Right ventricle myocardium inferior (tissue), 1 donor: Measurements from ENCODE around the gene DNAJB6. TPM values are rescaled to one million over a fixed set of nuclear protein-coding genes. Genes with fewer than 3 reads are reported as not detected.
A peak's percentile ranks its signal among the peaks of the same experiment; 100 is the strongest.

Source experiments
- ATAC-seq: fragments of 200-7000 bp; cut with Tn5 transposase; one replicate; pipeline ENCODE4 v1.9.1; 2020; ENCODE audit warnings: mild to moderate bottlenecking, moderate library complexity
- DNase-seq: peaks from one replicate; pipeline ENCODE4 v3.0.0; 2021; ENCODE audit errors: missing footprints
- intact Hi-C: fragments of 100-400 bp; cut with DNase I; formaldehyde crosslinking; loops from one replicate; pipeline ENCODE4 v1.11.0; 2022
- total RNA-seq: library from RNA; stranded (reverse); fragmentation: NEBNext Ultra II Directional; extraction: Animal tissue kit (Norgen Biotek cat#: 25700); gene quantifications from one replicate; pipeline ENCODE4 v1.2.1, GENCODE V29; 2021
- donor health status: DM: no; HTN: yes; CAD: no; lungs with severe emphysema.

Gene DNAJB6
- total RNA-seq, 1 donor from 2014 or later: 195 TPM

DNA sequence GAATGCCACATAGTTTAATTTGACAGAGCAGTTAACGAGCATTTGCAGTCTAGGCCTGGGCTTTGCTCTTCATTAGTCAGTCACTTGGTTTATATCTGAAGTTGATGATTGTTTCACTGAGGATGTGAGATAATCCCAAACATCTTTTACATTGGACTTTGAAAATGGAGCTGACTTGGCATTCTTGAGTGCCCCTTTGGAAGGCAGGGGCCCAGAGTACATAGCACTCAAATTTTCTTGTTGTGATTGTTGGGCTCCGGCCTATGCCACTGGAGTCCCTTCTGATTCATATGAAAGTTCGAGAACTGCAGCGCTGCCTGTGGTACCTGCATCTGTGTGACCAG lies 21.9 kb downstream of the DNAJB6 start:
- ATAC-seq (no peak), DNase-seq (no peak)
- intact Hi-C loops: loop anchor here (5.0 kb wide), 1 partner anchor 39 kb away; no protein-coding TSS in a partner anchor

DNA sequence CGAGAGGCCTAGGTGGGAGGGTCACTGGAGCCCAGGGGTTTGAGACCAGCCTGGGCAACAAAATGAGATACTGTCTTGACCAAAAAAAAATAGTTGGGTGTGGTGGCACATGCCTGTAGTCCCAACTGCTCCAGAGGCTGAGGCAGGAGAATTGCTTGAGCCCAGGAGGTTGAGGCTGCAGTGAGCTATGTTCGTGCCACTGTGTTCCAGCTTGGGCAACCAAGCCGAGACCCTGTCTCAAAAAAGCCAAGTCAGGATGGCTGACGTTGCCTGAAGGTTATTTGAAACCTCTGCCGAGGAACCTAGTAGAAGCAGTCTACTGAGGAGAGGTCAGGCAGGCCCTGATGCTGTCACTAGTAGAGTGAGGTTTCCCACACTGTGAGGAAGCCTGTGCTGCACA lies 22.8 kb downstream of the DNAJB6 start:
- no peak for DNase-seq
- no peak for ATAC-seq
- intact Hi-C loops: loop anchor here (5.0 kb wide), 1 partner anchor 38 kb away; no protein-coding TSS in a partner anchor

DNA sequence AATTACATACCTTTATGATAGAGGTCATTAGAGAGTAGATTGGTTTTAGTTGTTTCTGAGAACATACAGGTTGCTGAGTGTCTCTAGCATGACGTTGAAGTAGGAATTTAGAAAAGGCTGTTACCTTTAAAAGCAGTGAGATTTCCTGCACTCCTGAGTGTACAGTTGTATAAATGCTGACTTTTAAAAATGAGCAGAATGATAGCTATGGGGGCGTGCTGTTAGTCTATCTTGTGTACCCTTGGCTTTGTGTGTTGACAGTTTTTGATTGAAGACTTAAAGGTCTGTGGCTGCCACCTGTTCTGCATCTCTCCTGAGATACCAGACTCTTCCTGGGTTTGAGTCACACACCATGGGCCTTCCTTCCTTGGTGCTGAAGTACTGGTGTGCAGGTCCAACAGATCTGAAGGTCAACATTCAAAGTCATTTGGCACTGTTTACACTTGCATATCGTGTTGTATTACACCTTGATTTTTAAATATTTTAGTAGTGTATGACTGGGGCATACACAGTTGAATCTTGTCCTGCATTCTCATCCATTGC lies 23.8 kb downstream of the DNAJB6 start:
- intact Hi-C loops: no loop called here
- DNase-seq (no peak), ATAC-seq (no peak)

DNA sequence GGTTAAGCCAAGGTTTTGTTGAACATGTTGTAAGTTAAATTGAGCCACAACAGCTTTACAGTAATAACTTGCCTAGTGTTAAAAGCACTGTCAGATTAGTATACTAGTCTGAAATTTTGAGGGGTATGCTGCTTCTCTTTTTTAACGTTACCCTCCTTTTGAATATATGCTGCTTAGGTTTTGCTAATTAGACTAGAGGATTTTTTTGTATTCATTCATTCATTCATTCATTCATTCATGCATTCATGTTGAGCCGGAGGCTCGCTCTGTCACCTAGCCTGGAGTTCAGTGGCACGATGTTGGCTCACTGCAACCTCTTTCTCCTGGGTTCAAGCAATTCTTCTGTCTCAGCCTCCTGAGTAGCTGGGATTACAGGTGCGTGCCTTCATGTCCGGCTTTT lies 24.7 kb downstream of the DNAJB6 start:
- intact Hi-C loops: no loop called here
- no peak for ATAC-seq

DNA sequence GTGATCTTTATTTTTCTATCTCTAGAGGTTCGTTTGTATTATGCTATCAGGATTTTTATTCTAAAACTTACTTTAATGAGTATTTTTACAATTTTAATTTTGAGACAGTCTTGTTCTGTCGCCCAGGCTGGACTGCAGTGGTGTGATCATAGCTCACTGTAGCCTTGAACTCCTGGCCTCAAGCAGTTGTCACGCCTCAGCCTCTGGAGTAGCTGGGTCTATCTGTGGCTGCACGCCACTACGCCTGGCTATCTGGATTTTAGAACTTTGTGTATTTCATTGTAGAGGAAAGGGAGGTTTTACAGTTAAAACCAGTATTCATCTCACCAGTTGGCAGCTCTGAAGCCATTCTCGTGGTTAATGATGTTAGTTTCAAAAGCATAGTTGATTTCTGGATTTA lies 25.9 kb downstream of the DNAJB6 start:
- intact Hi-C loops: no loop called here
- ATAC-seq (no peak), DNase-seq (no peak)

More for the DNA sequence above, 24.7 kb downstream of the DNAJB6 start:
- no peak for DNase-seq

DNA sequence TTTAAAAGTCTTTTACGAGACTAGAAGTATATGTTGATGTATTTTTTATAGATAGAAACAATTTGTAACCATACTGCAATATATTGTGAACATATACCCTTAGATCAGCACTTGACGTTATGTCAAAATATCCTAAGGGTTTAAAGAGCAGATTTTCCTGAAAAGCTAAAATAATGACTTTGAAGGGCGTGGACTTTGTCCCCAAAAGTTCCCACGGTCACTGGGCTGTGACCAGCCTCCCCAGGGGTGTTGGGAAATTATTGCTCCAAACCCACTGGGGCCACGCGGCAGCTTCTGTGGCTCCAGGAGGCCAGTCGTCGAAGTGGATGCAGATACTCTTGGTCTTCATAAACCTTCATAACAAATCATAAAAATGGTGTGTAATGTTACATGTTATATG lies 29.9 kb downstream of the DNAJB6 start:
- intact Hi-C loops: no loop called here

DNA sequence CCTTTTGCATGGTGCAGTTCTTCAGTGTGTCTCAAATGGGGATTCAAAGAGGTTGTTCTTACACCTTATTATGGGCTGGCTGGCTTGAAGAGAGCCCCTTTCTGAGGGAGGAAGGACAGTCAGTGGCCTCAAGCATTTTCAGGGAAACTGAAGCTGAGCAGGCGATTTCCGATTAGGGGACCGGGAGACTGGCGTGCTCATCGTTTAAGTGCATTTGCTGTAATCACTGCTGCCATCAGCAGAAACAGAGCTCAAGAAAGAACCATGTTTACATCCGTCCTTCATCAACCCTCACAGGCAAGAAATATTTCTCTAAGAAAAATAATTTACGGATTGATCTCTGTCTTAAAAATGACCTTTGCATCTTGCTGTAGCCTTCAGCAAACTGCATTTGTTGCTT lies 32.2 kb downstream of the DNAJB6 start:
- intact Hi-C loops: no loop called here
- ATAC-seq (no peak), DNase-seq (no peak)

More for the DNA sequence above, 29.9 kb downstream of the DNAJB6 start:
- ATAC-seq (no peak), DNase-seq (no peak)

DNA sequence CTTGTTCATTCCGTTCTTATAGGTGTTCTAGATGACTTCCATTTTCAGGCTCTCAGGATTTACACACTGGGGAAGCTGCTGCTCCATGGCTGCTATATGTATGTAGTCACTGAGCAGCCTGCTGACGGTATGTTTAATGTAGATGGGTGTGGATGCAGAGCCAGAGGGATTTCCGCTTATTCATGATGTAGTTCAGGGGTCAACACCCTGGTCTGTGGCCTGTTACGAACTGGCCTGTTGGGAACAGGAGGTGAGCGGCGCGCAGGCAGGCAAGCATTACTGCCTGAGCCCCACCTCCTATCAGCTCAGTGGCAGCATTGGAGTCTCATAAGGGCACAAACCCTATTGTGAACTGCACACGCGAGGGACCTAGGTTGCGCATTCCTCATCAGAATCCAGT lies 33.9 kb downstream of the DNAJB6 start:
- DNase-seq: no peak
- intact Hi-C loops: no loop called here
- no peak for ATAC-seq

DNA sequence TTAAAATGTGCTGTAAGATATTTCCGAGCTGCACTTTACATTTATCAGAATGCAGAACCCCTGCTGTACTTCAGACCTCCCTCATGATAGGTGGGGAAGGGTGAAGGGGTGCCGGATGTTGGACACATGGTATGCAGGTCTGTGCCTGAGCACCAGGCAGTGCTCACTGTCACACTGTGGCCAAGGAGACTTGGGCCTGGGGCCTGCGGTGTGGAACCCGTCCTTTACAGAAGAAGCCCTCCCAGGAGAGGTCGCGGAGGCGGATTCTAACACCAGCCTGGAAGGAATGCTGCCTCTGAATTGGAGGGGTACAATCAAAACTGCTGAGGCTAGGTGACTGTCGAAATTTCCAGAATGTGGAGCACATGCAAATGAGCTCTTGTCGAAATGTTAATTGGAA lies 34.5 kb downstream of the DNAJB6 start:
- ATAC-seq (no peak), DNase-seq (no peak)
- intact Hi-C loops: no loop called here

DNA sequence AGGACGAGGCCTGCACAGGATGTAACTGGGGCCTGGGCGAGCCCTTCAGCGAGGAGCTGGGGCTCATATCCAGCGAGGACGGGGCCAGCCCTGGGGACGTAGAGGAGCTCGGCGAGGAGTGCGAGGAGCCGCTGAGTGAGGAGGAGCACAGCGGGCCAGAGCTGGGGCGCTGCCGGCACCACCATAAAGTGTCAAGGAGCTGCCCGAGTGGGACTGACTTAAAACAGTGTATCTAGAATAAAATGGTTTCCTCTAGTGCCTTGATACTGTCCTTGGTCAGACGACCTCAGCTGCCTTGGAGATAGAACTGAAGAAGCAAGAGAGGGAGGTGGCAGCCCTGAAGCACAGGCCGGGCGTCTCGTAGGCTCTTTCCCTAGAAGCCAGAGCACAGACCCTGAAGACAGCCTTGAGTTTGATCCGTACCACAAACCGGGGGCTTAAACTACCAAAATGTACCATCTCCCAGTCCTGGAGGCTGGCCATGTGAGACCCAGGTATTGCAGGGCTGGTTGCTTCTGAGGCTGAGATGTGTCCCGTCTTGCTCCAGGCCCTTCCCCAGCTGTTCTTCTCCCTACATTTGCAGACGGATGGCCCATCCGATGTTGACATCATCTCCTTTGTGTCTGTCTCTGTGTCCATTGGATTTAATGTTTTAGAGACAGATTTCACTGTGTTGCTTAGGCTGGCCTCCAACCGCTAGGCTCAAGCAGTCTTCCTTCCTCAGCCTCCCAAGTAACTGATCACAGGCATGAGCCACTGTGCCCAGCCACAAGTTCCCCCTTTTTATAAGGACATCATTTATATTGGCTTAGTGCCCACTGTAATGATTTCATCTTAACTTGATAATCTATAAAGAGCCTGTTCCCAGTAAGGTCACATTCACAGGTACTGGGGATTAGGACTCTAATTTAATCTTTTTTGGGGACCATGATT lies 35.8 kb downstream of the DNAJB6 start:
- ATAC-seq (peak; percentile 15), DNase-seq (no peak)
- intact Hi-C loops: no loop called here

DNA sequence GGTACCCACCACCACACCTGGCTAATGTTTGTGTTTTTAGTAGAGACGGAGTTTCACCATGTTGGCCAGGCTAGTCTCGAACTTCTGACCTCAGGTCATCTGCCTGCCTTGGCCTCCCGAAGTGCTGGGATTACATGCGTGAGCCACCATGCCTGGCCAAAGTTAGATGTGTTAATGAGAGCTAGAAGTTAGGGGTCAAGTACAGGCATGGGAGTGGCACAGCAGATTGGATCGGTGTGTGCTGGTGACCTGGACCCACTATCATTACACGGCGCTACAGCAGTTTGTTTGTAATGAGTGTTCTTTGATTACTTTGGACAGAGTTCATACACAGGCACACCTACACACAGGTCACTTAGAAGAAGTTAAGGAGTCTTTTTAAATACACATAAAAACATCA lies 36.7 kb downstream of the DNAJB6 start:
- no peak for DNase-seq
- ATAC-seq: no peak
- intact Hi-C loops: no loop called here

DNA sequence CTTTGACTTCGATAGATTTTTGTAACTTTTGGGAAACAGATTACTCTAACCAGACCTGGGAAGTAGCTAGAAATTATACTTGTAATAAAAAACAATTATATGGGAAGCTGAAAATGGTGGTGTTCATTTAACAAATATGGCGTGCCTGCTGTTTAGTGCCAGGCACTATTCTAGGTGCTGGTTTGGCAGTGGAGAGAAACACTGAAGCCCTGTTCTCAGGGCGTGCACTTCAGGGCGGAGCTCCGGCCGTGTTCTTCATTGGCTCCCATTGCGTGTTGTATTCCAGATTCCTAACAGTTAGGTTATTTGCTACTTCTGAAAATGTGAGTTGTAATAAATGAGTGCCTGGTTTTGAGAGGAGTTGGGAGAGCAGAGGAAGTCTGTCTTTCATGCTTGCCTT lies 38.6 kb downstream of the DNAJB6 start:
- ATAC-seq (no peak), DNase-seq (no peak)
- intact Hi-C loops: no loop called here

DNA sequence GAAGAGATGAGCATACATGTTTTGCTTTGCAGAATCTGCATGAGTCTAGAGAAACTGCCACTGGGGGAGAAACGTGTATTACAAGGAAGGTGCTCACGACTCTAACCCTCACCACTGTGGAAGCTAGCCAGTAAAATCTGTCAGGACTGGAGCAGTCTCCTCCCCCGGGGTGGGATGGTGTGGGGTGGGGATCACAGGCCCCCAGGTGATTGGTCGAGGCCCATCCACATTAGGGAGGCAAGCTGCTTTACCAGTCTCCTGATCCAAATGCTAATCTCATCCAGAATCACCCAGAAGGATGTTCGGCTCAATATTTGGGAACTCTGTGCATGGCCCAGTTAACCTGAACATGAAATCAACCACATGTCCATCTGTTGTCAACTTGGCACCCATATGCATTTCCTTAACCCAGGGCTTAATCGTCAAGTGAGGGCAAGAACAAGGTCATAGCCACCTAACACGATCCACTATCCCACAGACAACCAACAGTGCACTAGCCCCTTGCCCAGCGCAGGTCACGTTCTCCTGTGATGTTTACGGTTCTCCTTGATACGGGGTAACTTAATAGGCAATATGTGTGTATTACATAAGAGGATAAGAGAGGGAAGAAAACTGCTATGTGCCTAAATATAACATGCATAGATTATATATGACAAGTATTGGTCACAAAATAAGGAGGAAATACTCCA lies 40.8 kb downstream of the DNAJB6 start:
- DNase-seq (no peak), ATAC-seq (peak; percentile 20)
- intact Hi-C loops: no loop called here

DNA sequence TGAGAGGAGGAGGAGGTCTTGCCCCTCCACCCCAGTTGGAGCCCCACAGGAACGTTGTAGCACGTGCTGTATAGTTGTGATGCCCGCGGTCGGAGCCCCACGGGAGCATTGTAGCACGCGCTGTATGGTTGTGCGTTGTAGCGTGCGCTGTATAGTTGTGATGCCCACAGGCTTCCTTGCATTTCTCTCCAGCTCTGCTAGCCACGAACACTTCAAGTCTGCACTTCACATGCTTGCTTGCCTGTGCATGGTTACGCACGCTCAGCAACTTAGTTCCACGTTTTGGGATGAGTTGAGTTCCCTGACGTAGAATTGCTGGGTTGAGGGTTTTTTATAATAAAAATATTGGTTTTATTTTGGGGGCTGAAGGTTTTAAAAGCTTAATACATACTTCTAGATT lies 41.6 kb downstream of the DNAJB6 start:
- intact Hi-C loops: no loop called here
- ATAC-seq: peak; percentile 18
- DNase-seq: no peak

DNA sequence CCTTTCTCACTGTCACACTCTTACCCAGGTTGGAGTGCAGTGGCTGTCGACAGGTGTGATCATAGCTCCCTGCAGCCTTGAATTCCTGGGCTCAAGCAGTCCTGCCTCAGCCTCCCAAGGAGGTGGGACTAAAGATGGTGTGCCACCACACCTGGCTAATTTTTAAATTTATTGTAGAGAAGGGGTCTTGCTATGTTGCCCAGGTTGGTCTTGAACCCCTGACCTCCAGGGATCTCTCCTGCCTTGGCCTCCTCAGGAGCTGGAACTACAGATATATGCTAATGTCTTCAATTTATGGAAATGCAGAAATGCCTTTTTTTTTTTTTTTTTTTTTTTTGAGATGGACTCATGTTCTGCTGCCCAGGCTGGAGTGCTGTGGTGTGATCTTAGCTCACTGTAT lies 42.7 kb downstream of the DNAJB6 start:
- intact Hi-C loops: no loop called here
- DNase-seq: no peak
- no peak for ATAC-seq

DNA sequence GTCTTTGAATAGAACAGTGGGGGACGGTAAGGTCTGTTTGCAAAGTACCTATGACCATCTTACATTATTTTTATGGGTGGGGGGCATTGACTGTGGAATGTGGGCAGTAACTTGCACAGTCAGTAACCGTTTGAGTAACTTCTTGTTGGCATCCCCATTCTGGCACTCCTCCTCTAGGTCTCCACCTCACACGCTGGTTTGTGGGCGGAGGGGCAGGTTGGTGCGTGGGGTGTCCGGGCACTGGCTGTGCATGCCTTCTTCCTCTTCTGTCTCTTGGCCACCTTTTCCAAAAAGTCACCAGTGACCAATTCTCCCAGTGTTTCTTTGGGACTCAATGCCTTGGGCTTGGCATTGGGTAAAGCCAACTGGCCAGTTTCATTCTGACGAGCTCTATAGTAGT lies 43.6 kb downstream of the DNAJB6 start:
- DNase-seq (no peak), ATAC-seq (no peak)
- intact Hi-C loops: loop anchor here (10.0 kb wide), 1 partner anchor 106 kb away; no protein-coding TSS in a partner anchor

DNA sequence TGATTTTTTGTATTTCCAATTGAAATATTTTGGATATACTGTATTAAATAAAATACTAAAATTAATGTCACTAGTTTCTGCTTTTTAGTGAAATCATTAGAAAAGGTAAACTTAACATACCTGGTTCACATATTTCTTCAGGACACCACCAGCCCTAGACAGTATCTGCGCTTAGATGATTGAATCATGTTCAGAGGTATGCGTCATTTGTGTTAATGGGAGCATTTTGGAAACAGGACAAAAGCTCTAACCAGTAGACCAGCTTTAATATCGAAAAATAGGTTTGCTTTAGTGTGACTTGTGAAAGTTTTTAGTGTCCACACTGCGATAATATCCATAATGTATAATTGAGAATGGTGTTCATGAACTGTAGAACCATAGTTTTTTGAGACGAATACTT lies 47.1 kb downstream of the DNAJB6 start:
- intact Hi-C loops: loop anchor here (10.0 kb wide), 1 partner anchor 109 kb away; no protein-coding TSS in a partner anchor
- DNase-seq (no peak), ATAC-seq (no peak)

DNA sequence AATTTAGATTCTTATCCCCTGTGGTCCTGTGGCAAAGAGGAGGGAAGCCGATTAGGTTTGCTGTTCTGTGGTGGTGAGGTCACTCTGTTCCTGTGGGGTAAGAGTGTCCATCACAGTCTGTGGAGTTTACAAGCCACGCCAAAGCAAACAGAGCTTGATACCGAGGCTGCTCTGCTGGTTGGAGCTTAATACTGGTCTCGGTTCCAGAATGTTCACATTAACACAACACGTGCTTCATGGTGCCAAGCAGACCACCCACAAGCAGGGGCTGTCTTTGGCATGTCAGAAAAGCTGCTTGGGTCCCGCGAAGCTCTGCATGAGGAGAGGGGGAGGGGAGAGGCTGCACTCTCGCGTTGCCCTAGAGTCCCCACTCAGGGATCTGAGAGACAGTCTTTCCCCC lies 47.5 kb downstream of the DNAJB6 start:
- intact Hi-C loops: loop anchor here (10.0 kb wide), 1 partner anchor 110 kb away; no protein-coding TSS in a partner anchor

DNA sequence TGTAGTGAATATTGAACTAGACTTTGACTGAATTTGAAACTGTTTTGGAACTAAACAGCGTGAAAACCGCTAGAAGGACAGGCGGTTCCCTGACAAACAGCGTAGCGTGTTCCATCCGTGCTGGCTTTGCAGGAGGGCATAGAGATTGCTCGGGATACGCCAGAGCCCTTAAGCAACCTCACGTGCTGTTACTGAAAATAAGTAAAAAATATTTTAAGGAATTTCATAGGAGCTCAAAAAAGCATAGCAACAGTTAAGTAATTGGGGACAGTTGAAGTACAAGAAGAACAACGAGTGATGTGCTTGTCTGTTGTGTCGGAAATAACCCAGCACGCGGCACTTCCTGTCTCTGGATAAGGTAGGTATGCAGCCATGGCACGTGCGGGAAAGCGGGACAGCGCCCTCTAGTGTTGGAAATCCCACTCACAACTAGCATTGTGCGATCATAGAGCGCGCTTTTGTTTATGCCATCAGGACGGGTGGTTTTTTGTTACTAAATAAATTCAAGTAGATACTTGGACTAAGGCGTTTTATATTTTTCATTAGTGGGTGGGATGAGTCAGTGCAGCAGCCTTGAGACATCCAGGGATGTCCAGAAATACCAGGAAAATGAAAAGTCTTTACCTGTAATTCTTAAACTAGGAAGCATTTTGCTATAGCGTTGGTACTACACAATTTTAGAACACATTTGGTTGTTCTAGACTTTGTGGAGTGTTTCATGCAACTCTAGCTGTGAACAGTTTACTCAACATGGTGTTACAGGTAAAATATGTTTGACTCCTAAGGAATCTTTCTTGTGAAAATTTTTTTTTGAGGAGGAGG lies 50.4 kb downstream of the DNAJB6 start:
- peak; percentile 88 for ATAC-seq
- peak; percentile 94 for DNase-seq
- intact Hi-C loops: loop anchor here (2.0 to 10.0 kb wide), 2 partner anchors 50 to 112 kb away; partner anchors contain the start of gene DNAJB6

More for the DNA sequence above, 47.5 kb downstream of the DNAJB6 start:
- ATAC-seq (no peak), DNase-seq (no peak)
